Mucosa of rectum (tissue), 2 donors: ENCODE measurements around the gene UPF1.
"Not testable (repeated sequence)": the region's sequence is repeated elsewhere in the genome, so short reads cannot be mapped to it uniquely, and the experiment has no call there.

ENCODE experiments used
- H3K27ac ChIP-seq, 2 donors: one replicate each; pipeline ENCODE4 v1.7.0; 2013; ENCODE audit warnings: inconsistent platforms in 2 of 2, low read depth in 2 of 2, low read length in 2 of 2
- H3K27me3 ChIP-seq, 2 donors: one replicate each; pipeline ENCODE4 v1.7.0; 2013; ENCODE audit warnings: low read length in 2 of 2; ENCODE audit not compliant: control insufficient read depth in 2 of 2, insufficient read depth in 2 of 2
- H3K36me3 ChIP-seq, 2 donors: one replicate each; pipeline ENCODE4 v1.7.0; 2013; ENCODE audit warnings: low read length in 2 of 2; ENCODE audit not compliant: control insufficient read depth in 2 of 2, insufficient read depth in 2 of 2
- H3K4me1 ChIP-seq, 2 donors: one replicate each; pipeline ENCODE4 v1.7.0; 2013; ENCODE audit warnings: low read length in 2 of 2, mild to moderate bottlenecking in 1 of 2; ENCODE audit not compliant: control insufficient read depth in 2 of 2, insufficient read depth in 2 of 2
- H3K4me3 ChIP-seq, 2 donors: one replicate each; pipeline ENCODE4 v1.7.0; 2013; ENCODE audit warnings: low read length in 2 of 2
- H3K9ac ChIP-seq, 2 donors: one replicate each; pipeline ENCODE4 v1.7.0; 2013; ENCODE audit warnings: low read length in 2 of 2, low read depth in 1 of 2, mild to moderate bottlenecking in 1 of 2
- H3K9me3 ChIP-seq, 2 donors: one replicate each; pipeline ENCODE4 v1.7.0; 2013; ENCODE audit warnings: low read length in 2 of 2; ENCODE audit not compliant: control insufficient read depth in 2 of 2
- donor health status: healthy.
- donor health status: Normal muscosa, but diverticular disease.

The UPF1 gene

GRCh38 chr19:18898081-18898606, 66.4 kb downstream of the UPF1 start:
- Histone ChIP-seq H3K4me1 (peaks cover 0 to 3% of the 10 kb centered on the region in 2 donors), H3K27ac (no peak overlapping the region), H3K4me3 (no peak overlapping the region), H3K9me3 (no peaks in the 10 kb centered on the region), H3K27me3 (peaks cover 13 to 16% of the 10 kb centered on the region in 2 donors), H3K36me3 (peaks cover 17% of the 10 kb centered on the region in 2 donors), H3K9ac (no peak overlapping the region)

GRCh38 chr19:18898607-18899408, 67.0 kb downstream of the UPF1 start:
- Histone ChIP-seq H3K4me1 (peaks cover 0 to 3% of the 10 kb centered on the region in 2 donors), H3K27ac (no peak overlapping the region), H3K27me3 (peaks cover 9 to 13% of the 10 kb centered on the region in 2 donors), H3K9ac (no peak overlapping the region), H3K9me3 (no peaks in the 10 kb centered on the region), H3K4me3 (no peak overlapping the region), H3K36me3 (peaks cover 17 to 19% of the 10 kb centered on the region in 2 donors)

- Histone ChIP-seq H3K27me3 (peaks cover 2 to 6% of the 10 kb centered on the region in 2 donors), H3K9ac (no peak overlapping the region), H3K36me3 (peaks cover 22 to 24% of the 10 kb centered on the region in 2 donors), H3K4me3 (no peak overlapping the region), H3K9me3 (no peaks in the 10 kb centered on the region), H3K4me1 (peaks cover 0 to 3% of the 10 kb centered on the region in 2 donors), H3K27ac (no peak overlapping the region)
These were observed 68.1 kb downstream of the UPF1 start for GRCh38 chr19:18899624-18900560.

GRCh38 chr19:18900700-18901481, 69.1 kb downstream of the UPF1 start:
- H3K4me1 ChIP-seq, result no peaks in the 10 kb centered on the region
- peaks cover 25 to 30% of the 10 kb centered on the region in 2 donors for H3K36me3 ChIP-seq
- no peak overlapping the region for H3K4me3 ChIP-seq
- no peak overlapping the region for H3K27ac ChIP-seq
- peaks cover 0 to 5% of the 10 kb centered on the region in 2 donors for H3K27me3 ChIP-seq
- no peaks in the 10 kb centered on the region for H3K9me3 ChIP-seq
- H3K9ac ChIP-seq, result no peak overlapping the region

GRCh38 chr19:18901491-18901890, 69.7 kb downstream of the UPF1 start:
- Histone ChIP-seq H3K4me1 (no peaks in the 10 kb centered on the region), H3K4me3 (no peak overlapping the region), H3K36me3 (peaks cover 31 to 32% of the 10 kb centered on the region in 2 donors), H3K27ac (no peak overlapping the region), H3K9ac (no peak overlapping the region), H3K27me3 (peaks cover 0 to 5% of the 10 kb centered on the region in 2 donors), H3K9me3 (no peaks in the 10 kb centered on the region)

GRCh38 chr19:18902519-18902918, 70.8 kb downstream of the UPF1 start:
- not testable (repeated sequence) for H3K4me3 ChIP-seq, H3K27me3 ChIP-seq, H3K4me1 ChIP-seq, H3K27ac ChIP-seq, H3K9me3 ChIP-seq, H3K9ac ChIP-seq
- peaks cover 41 to 42% of the 10 kb centered on the region in 2 donors for H3K36me3 ChIP-seq

GRCh38 chr19:18903156-18904037, 71.6 kb downstream of the UPF1 start:
- Histone ChIP-seq H3K27me3 (no peaks in the 10 kb centered on the region), H3K4me1 (no peaks in the 10 kb centered on the region), H3K27ac (no peak overlapping the region), H3K9ac (no peak overlapping the region), H3K36me3 (peaks cover 46% of the 10 kb centered on the region in 2 donors), H3K9me3 (no peaks in the 10 kb centered on the region), H3K4me3 (no peak overlapping the region)

GRCh38 chr19:18904334-18905057, 72.7 kb downstream of the UPF1 start:
- peaks cover 50 to 52% of the 10 kb centered on the region in 2 donors for H3K36me3 ChIP-seq
- H3K4me3 ChIP-seq, result no peak overlapping the region
- H3K4me1 ChIP-seq, result no peaks in the 10 kb centered on the region
- no peak overlapping the region for H3K9ac ChIP-seq
- no peak overlapping the region for H3K27ac ChIP-seq
- H3K27me3 ChIP-seq, result no peaks in the 10 kb centered on the region
- H3K9me3 ChIP-seq, result no peaks in the 10 kb centered on the region
